GM21367 (cell line): ENCODE data around the gene KIAA0319L.
"Not testable (repeated sequence)": the region's sequence is repeated elsewhere in the genome, so short reads cannot be mapped to it uniquely, and the experiment has no call there.

Source experiments
- ATAC-seq: cut with Tn5 transposase; IDR thresholded peaks from one replicate; pipeline ENCODE4 v1.9.1; 2021; ENCODE audit not compliant: unreplicated experiment

The KIAA0319L gene

DNA sequence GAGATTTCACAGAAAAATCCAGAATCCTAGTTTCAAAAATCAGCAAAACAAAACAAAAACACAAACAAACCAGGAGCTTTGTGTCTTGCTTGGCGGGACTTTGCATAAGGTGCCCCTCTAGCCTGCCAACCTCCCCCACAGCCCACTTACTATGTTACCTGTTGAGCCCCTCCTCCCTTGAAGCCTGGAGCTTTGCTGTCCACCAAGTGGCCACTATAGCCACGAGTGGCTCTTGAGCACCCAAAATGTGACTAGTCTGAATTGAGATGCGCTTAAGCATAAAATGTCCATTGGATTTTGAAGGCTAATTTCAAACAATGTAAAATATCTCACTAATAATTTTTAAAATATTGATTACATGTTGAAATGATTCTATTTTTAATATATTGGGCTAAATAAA, 28.1 kb upstream of the KIAA0319L start:
- ATAC-seq = no peak

DNA sequence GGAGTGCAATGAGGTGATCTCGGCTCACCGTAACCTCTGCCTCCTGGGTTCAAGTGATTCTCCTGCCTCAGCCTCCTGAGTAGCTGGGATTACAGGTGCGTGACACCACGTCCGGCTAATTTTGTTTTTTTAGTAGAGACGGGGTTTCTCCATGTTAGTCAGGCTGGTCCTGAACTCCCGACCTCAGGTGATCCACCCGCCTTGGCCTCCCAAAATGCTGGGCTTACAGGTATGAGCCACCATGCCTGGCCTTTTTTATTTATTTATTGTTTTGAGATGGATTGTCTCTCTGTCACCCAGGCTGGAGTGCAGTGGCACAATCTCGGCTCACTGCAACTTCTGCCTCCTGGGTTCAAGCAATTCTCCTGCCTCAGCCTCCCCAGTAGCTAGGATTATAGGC, 24.4 kb upstream of the KIAA0319L start:
- ATAC-seq = not testable (repeated sequence)

DNA sequence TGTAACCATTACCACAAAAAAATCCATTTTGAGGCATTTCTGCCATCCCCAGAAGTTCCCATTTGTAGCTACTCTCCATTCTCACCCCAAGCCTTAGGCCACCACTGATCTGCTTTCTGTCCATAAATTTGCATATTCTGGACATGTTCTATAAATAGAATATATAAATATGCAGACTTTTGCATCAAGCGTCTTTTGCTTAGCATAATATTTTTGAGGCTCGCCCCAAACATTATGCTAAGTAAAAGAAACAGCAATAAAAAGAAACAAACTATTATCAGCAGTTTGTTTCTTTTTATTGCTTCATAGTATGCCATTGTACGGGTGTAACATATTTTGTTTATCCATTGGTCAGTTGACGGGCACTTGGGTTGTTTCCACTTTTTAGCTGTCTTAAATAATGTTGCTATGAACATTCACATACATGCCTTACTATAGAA, 23.8 kb upstream of the KIAA0319L start:
- ATAC-seq = no peak

DNA sequence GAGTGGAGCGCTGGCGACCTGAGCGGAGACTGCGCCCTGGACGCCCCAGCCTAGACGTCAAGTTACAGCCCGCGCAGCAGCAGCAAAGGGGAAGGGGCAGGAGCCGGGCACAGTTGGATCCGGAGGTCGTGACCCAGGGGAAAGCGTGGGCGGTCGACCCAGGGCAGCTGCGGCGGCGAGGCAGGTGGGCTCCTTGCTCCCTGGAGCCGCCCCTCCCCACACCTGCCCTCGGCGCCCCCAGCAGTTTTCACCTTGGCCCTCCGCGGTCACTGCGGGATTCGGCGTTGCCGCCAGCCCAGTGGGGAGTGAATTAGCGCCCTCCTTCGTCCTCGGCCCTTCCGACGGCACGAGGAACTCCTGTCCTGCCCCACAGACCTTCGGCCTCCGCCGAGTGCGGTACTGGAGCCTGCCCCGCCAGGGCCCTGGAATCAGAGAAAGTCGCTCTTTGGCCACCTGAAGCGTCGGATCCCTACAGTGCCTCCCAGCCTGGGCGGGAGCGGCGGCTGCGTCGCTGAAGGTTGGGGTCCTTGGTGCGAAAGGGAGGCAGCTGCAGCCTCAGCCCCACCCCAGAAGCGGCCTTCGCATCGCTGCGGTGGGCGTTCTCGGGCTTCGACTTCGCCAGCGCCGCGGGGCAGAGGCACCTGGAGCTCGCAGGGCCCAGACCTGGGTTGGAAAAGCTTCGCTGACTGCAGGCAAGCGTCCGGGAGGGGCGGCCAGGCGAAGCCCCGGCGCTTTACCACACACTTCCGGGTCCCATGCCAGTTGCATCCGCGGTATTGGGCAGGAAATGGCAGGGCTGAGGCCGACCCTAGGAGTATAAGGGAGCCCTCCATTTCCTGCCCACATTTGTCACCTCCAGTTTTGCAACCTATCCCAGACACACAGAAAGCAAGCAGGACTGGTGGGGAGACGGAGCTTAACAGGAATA, 20.1 kb upstream of the KIAA0319L start:
- ATAC-seq = peak; percentile 51

DNA sequence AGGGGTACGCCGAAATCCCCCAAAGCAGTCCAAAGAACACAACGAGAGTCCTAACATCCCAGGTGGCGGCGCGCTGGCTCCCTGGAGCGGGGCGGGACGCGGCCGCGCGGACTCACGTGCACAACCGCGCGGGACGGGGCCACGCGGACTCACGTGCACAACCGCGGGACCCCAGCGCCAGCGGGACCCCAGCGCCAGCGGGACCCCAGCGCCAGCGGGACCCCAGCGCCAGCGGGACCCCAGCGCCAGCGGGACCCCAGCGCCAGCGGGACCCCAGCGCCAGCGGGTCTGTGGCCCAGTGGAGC, 19.5 kb upstream of the KIAA0319L start:
- ATAC-seq = not testable (repeated sequence)

DNA sequence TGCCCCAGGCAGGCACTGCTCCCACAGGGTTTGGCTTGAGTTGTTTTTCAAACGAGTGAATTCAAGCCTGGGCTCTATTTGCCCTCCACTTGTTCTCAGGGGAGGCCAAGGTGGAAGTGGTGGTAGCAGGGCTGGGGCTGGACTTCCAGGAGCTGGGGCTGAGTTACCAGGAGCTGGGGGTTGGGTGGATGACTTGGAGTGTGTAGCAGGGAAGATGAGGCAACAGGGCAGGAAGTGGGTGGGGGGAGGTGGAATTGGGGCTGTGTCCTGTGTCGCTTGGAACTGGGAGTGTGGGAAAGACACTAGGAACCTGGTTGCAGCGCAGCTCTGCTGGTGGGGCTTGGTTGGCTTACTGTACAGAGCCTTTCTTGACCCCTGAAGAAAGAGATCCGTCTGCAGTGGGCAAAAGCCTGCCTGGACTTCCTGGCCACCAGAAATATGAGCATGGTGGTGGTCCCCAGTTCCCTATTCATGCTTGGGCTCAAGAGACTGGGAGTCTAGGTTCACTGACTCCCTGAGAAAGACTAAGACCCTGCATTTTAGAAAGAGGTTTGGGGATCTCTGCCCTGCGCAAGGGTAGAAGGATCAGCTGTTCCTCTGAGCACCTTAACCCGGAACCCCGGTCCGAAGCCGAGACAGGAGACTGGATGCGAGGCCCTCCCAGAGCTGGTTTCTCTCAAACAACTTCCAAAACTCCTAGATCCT, 19.0 kb upstream of the KIAA0319L start:
- ATAC-seq = no peak

DNA sequence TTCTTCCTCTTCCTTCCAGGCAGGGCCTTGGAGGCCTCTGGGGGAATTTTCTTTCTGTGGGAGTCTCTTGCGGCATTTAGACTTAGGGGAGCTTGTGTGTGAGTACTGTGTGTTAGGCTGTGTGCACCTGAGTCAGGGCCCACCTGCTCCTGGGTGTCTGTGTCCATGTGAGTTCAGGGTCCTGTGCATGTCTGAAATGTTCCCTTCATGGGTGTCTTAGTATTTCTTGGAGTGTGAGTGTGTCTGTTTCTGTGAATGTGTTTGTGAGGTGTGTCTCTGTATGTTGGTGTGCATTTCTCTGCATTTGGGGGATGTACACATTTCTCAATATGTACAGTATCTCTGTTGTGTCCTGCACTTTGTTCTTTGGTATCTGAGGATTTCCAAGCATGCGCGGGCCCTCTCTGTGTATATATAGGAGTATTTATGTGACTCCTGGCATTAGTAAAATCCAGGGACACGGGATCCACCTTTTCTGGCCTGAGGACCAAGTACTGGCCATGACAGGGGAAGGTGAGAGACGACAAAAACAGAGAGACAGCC, 18.3 kb upstream of the KIAA0319L start:
- no peak for ATAC-seq

DNA sequence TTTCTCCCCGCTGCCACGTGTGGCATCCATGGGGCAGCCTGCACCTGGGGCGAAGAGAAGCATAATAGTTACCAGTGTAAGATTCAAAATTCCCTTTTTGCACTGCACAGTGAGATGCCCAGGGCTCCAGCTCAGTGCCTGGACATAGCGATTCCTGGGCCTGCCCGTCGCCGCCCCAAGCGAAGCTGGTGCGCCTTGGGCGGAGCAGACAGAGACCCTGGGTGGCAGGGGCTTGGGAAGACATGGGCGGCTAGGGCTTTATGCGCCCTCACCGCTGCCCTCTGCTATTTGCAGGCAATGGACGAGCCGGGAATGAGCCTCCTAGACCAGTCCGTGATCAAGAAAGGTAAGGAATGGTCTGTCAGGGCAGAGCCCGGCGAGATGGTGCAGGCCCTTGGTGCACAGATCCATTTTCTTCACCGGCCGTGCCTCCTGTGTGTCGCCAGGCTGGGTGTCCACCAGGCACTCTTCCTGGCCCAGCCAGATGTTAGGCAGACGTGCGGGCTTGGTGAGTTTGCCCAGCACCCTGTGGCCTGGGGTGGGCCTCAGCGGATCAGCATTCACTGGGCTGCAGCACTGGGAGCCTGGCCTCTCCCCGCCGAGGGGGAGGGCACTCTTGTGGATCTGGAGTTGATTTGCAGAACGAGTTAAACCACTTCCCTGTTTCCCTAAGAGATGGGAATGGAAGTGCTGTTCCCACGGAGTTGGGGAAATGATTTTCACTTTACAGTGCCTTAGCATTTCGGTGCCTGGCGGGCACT, 17.6 kb upstream of the KIAA0319L start:
- no peak for ATAC-seq

DNA sequence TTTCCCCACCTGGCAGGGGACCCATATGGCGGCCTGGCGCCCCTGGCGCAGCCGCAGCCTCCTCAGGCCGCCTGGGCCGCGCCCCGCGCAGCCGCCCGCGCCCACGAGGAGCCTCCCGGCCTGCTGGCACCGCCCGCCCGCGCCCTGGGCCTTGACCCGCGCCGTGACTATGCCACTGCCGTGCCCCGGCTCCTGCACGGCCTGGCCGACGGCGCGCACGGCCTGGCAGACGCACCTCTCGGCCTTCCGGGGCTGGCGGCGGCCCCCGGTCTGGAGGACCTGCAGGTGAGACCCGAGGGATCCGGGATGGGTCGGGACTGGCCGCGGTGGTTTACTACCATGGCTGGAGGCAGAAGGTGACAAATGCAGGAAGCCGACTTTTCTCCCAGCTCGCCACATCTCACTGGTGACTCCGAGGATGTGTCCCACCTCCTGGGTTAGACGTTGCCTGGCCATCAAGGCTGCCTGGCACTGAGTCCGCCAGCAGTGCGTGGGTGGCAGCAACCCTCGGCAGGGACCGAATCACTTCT, 17.0 kb upstream of the KIAA0319L start:
- no peak for ATAC-seq

DNA sequence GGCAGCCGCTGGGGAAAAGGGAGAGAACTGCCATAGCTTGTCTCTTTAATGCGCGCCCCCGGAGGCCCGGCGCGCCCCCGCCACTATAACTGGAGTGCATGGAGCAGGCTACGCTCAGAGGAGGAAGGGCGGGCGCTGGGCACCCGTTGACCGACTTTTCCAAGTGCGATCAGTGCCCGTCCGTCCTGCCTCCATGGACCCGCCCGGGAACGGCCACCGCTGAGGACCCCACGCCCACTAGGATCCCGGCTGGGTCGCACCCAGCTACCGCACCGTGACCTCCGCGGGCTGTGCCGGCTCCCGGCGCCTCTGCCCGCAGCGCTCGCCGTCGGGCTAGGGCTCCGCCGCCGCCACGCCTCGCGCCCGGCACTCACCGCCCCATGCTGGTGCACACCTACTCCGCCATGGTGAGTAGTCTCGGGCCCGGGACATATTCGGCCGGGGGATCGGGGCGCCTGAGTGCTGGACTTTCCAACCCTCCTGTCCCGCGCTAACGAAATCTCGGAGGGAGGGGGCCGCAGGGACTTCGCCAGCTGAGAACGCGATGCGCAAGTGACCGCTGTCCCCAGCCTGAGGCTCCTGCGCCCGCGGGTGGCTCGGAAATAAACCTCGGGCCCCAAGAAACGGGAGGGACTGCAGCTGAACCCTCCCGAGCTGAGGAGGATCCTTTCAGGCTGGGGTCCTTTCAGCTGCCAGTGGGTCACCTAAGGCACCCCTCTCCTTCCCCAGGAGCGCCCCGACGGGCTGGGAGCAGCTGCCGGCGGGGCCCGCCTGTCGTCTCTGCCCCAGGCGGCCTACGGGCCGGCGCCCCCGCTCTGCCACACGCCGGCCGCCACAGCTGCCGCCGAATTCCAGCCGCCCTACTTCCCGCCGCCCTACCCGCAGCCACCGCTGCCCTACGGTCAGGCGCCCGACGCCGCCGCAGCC, 16.3 kb upstream of the KIAA0319L start, which contains the start of gene TFAP2E:
Gene TFAP2E, plus strand, starts transcription at position 117 of the 927 bp plus-strand sequence. Its CDS starts 264 bp downstream, at position 381.
- no peak for ATAC-seq

DNA sequence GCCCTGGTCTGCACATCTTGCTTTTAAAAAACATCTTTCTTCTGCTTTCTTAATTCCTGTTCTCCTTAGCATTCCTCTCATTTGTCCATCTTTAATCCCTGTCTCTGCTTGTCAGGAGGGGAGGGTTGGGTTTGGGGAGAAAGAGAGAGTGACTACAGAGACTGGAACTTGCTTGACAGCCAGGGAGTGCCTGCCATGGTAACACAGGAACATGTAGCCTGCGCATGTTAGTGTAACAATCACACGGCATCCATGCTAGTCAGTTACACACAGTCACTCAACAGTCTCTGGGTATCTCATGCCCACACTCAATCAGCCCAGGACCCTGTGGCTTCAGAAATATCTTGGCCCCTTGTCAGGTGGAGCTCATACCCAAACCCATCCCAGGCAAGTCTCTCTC, 15.1 kb upstream of the KIAA0319L start:
- no peak for ATAC-seq

DNA sequence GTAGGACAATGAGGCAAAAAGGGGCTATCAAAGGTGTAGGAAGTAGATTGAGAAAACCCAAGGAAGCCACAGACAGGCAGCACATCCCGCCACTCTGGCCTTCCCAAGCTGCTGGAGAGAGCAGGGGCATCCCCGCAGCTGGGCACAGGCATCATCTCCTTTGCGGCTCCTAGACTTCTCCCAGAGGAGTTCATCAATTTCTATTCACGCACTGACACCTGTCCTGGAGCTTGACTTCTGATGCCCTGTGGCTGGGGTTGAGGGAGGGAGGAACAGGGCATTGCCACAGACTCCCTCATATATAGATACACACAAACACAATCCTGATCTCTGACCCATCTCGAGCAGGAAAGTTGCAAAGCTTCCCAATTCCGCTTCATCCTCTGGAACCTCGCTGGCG, 14.1 kb upstream of the KIAA0319L start:
- no peak for ATAC-seq

DNA sequence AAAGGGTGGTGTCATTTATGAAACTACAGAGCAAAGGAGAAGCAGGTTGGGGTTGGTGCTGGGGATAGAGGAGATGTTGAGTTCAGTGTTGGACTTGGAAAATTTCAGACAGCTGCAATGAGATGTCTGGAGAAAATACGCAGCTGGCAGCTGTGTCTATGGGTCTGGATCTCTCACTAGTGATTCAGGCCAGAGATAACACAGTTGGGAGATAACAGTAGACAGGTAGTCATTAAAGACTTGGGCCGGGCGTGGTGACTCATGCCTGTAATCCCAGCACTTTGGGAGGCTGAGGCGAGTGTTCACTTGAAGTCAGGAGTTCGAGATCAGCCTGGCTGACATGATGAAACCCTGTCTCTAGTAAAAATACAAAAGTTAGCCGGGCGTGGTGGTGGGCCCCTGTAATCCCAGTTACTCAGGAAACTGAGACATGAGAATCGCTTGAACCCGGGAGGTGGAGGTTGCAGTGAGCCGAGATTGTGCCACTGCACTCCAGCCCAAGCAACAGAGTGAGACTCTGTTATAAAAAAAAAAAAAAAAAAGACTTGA, 13.5 kb upstream of the KIAA0319L start:
- no peak for ATAC-seq

DNA sequence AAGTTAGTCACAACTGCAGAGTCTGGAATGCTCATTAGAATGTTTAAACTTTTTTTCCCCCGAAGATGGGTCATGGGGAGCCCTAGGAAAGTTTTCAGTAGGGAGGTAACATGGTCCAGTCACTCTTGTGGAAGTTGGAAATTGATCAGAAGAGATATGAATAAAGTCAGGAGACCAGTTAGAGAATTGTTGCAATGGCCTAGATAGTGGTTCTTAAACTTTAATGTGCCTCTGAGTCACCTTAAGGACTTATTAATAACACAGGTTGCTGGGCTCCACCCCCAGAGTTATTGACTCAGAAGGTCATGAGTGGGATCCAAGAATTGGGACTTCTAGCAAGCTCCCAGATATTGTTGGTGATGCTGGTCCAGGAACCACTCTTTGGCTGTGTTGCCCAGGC, 12.7 kb upstream of the KIAA0319L start:
- no peak for ATAC-seq

DNA sequence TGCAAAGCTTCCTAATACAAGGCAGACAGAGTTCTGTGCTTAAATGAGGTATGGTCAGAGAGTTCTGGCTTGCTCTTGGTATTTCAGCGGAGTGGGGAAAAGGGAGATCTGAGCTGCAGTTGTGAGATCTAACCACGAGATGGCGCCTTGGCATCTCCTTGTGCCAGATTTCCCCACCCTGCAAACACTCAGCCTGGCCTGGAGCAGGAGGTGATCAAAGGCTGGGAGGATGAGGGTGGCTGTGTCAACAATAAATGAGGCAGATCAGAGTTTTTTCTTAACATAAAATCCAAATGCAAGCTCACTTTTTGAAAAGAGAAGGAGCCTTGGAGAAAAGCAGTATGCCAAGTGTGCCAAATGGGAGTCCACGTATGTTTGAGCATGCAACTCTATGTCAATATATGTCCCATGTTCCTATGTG, 11.8 kb upstream of the KIAA0319L start:
- no peak for ATAC-seq

DNA sequence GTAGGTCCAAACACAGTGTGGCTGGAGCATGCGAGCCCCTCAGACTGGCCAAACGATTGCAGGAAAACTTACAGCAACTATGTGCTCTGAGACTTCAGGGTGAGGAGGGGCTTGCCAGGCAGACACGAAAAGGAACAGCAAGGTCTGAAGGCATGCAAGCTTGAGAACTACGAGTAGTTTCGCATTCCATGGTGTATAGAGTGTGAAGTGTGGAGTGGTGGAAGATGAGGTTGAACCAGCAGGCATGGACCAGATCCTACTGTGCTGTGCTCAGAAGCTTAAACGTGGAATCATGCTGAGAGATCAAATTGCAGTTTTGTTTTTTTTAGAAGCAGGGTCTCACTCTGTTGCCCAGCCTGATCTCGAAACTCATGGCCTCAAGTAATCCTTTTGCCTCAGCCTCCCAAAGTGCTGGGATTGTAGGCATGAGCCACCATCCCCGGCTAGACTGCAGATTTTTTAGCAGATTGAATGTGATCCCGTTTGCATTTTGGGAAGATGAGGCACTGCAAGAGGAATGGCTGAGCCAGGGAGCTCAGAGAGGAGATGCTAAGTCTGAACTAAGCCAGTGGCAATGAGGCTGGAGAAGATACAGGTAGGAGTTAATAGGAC, 10.8 kb upstream of the KIAA0319L start:
- ATAC-seq = no peak

DNA sequence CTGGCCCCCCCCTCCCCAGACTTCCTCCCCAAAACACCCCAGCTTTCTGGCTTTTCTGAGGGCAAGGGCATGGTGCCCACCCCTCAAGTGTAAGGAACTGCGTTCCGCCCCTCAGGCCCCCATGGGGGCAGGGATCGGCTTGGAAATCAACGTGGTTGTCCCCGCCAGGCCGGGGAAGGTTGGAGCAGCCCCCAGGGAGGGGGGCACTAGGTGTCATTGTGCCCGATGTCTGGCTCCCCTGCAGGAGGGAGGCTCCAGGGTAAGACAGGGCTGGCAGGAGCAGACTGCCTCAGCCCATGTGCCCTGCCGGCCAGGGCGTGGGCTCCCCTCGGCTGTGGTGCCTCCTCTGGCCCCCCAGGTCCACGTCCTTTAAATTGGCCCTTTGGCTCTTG, 8.5 kb upstream of the KIAA0319L start:
- no peak for ATAC-seq

DNA sequence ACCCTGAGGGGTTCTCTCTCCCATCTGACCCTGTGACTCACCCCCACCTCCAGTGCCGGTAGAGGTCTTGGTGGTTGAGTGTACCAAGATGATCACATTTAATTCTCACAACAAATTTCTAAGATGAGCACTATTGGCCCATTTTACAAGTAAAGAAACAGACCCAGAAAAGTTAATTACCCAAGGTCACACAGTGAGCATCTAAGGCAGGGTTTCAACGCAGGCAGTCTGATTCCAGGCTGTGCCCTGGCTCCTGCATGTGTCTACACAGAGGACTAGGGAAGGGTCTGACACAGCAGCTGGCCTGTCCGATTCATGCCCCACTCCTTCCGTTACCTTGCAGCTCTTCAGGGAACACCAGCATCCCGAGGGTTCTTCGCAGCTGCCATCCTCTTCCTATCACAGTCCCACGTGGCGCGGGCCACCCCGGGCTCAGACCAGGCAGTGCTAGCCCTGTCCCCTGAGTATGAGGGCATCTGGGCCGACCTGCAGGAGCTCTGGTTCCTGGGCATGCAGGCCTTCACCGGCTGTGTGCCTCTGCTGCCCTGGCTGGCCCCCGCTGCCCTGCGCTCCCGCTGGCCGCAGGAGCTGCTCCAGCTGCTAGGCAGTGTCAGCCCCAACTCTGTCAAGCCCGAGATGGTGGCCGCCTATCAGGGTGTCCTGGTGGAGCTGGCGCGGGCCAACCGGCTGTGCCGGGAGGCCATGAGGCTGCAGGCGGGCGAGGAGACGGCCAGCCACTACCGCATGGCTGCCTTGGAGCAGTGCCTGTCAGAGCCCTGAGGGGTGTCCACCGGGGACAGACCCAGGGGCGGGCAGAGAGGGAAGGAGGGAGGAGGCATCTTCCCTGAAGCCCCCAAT, 7.9 kb upstream of the KIAA0319L start:
- no peak for ATAC-seq
